ENCODE data around the gene TAAR5. TPM values are rescaled to one million over a fixed set of nuclear protein-coding genes. Genes with fewer than 3 reads are reported as not detected.

TAAR5 gene
- total and polyA plus RNA-seq, 2 donors, result 0.05 TPM; not detected in 1

DNA sequence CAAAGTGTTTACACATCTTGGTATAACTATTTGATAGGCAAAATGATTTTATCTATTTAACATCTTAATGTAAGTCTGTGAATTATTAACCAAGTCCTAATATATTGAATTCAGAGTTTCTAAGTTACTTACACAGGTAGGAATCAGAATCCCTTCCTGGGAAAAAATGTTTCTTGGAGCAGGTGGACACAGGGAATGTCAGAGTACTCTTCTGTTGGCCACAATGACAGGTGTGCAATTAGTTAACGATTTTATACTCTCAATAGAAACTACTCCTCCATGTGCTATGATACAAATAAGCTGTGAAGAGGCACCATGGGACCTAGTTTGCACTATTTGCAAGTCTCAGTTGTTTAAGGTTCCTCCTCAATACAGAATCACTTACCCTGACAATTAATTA lies 821 bp upstream of the TAAR5 start:
- 93% methylated on average over 1 of the region's 1 CpG for WGBS
- Histone ChIP-seq H3K4me1 (ENCODE audit: control insufficient read depth in 2 of 2, insufficient read depth in 2 of 2, low read length in 2 of 2) (no peaks in the 10 kb centered on the region), H3K27me3 (ENCODE audit: control insufficient read depth in 2 of 2, insufficient read depth in 1 of 2, low read length in 1 of 2) (no peaks in the 10 kb centered on the region)

DNA sequence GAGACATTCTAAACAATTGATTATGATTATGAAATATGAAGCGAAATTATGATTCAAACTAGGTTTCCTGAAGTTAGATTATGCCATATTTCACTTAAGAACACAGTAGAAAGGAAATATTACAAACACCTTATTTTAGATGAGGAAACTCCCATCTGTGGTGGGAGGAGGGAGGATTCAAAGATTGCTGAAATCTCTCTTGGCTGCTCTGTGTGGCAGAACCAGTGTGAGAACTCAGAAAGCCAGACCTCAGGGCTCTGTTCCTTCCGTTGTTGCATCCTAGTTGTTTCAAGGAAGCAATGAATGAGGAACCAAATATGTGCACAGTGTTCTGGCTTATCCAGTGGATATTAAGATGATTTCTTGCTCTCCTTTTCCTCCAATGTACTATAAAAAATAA lies 2.1 kb downstream of the TAAR5 start:
- Histone ChIP-seq H3K27me3 (ENCODE audit: control insufficient read depth in 2 of 2, insufficient read depth in 1 of 2, low read length in 1 of 2) (no peaks in the 10 kb centered on the region), H3K27ac (ENCODE audit: low read depth in 1 of 2, low read length in 1 of 2) (no peak overlapping the region), H3K9me3 (ENCODE audit: control insufficient read depth in 2 of 2, insufficient read depth in 1 of 2, low read length in 1 of 2) (no peaks in the 10 kb centered on the region), H3K36me3 (ENCODE audit: control insufficient read depth in 2 of 2, insufficient read depth in 2 of 2, low read length in 1 of 2) (no peaks in the 10 kb centered on the region), H3K4me1 (ENCODE audit: control insufficient read depth in 2 of 2, insufficient read depth in 2 of 2, low read length in 2 of 2) (no peaks in the 10 kb centered on the region), H3K4me3 (ENCODE audit: low read length in 2 of 2) (no peak overlapping the region)
- WGBS, result 69% methylated on average over 2 of the region's 2 CpGs
- no peak for DNase-seq (ENCODE audit: low read depth in 6 of 9, low spot score in 9 of 9)

More for the DNA sequence above, 821 bp upstream of the TAAR5 start:
- no peak overlapping the region for H3K27ac ChIP-seq (ENCODE audit: low read depth in 1 of 2, low read length in 1 of 2)
- no peak for DNase-seq (ENCODE audit: low read depth in 6 of 9, low spot score in 9 of 9)
- H3K4me3 ChIP-seq (ENCODE audit: low read length in 2 of 2), result no peak overlapping the region
- no peaks in the 10 kb centered on the region for H3K9me3 ChIP-seq (ENCODE audit: control insufficient read depth in 2 of 2, insufficient read depth in 1 of 2, low read length in 1 of 2)
- no peaks in the 10 kb centered on the region for H3K36me3 ChIP-seq (ENCODE audit: control insufficient read depth in 2 of 2, insufficient read depth in 2 of 2, low read length in 1 of 2)

DNA sequence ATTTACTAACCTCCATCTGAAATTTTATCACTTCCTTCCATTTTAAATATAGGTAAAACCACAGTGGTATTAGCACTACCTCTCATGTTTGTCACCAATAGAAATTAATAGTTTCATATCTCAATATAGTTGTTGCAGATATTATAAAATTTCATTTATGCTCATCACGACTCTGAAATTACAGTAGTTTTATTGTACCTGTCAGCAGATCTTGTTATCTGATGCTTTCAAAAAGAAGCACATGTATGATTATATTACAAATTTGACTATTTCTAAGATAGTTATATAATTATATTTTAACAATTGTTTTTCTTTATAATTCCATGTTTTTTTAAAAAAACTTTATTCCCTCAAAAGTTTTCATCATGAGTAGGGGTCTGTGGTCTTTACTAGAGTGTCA lies 4.8 kb downstream of the TAAR5 start:
- Histone ChIP-seq H3K4me3 (ENCODE audit: low read length in 2 of 2) (no peak overlapping the region), H3K27ac (ENCODE audit: low read depth in 1 of 2, low read length in 1 of 2) (no peak overlapping the region), H3K27me3 (ENCODE audit: control insufficient read depth in 2 of 2, insufficient read depth in 1 of 2, low read length in 1 of 2) (no peaks in the 10 kb centered on the region), H3K4me1 (ENCODE audit: control insufficient read depth in 2 of 2, insufficient read depth in 2 of 2, low read length in 2 of 2) (no peaks in the 10 kb centered on the region), H3K36me3 (ENCODE audit: control insufficient read depth in 2 of 2, insufficient read depth in 2 of 2, low read length in 1 of 2) (no peaks in the 10 kb centered on the region), H3K9me3 (ENCODE audit: control insufficient read depth in 2 of 2, insufficient read depth in 1 of 2, low read length in 1 of 2) (no peaks in the 10 kb centered on the region)
- WGBS, result 92% methylated on average over 1 of the region's 1 CpG
- DNase-seq (ENCODE audit: low read depth in 6 of 9, low spot score in 9 of 9), result no peak

DNA sequence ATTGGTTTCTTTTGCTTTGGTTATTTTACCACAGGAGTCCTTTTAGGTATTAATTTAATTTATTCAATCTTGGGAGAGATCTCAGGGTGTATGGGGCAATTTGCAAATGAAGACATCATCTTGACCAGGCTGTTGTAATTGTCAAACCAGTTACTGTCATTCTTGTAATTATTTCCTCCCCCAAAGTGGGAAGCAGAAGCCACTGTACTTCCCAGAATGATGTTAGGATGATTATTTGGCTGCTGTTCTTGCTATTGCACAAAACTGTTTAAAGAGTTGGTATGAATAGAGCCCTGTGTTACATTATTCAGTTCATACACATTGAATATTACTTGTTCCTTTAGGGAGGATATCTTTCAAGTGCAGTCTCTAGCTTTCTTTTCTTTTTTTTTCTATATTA lies 17.8 kb downstream of the TAAR5 start:
- no peaks in the 10 kb centered on the region for H3K36me3 ChIP-seq (ENCODE audit: control insufficient read depth in 2 of 2, insufficient read depth in 2 of 2, low read length in 1 of 2)

DNA sequence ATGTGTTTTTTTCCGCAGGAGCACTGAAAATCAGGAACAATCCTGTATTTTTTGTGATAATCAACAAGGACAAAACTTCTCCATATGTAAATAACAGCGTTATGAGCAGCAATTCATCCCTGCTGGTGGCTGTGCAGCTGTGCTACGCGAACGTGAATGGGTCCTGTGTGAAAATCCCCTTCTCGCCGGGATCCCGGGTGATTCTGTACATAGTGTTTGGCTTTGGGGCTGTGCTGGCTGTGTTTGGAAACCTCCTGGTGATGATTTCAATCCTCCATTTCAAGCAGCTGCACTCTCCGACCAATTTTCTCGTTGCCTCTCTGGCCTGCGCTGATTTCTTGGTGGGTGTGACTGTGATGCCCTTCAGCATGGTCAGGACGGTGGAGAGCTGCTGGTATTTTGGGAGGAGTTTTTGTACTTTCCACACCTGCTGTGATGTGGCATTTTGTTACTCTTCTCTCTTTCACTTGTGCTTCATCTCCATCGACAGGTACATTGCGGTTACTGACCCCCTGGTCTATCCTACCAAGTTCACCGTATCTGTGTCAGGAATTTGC lies 19.2 kb downstream of the TAAR5 start, which contains the start of gene TAAR6:
Gene TAAR6, plus strand, starts transcription at position 102 of the 557 bp plus-strand sequence. Its CDS starts 0 bp downstream, at position 102.
- Histone ChIP-seq H3K4me1 (ENCODE audit: control insufficient read depth in 2 of 2, insufficient read depth in 2 of 2, low read length in 2 of 2) (no peaks in the 10 kb centered on the region), H3K27ac (ENCODE audit: low read depth in 1 of 2, low read length in 1 of 2) (no peak within 1 kb of the TSS), H3K36me3 (ENCODE audit: control insufficient read depth in 2 of 2, insufficient read depth in 2 of 2, low read length in 1 of 2) (no peaks in the 10 kb centered on the region), H3K4me3 (ENCODE audit: low read length in 2 of 2) (no peak within 1 kb of the TSS), H3K27me3 (ENCODE audit: control insufficient read depth in 2 of 2, insufficient read depth in 1 of 2, low read length in 1 of 2) (peaks cover 0 to 3% of the 10 kb centered on the region in 2 donors), H3K9me3 (ENCODE audit: control insufficient read depth in 2 of 2, insufficient read depth in 1 of 2, low read length in 1 of 2) (no peaks in the 10 kb centered on the region)
- no peak for DNase-seq (ENCODE audit: low read depth in 6 of 9, low spot score in 9 of 9)
- 94% methylated on average over 15 of the region's 15 CpGs for WGBS

More for the DNA sequence above, 17.8 kb downstream of the TAAR5 start:
- H3K9me3 ChIP-seq (ENCODE audit: control insufficient read depth in 2 of 2, insufficient read depth in 1 of 2, low read length in 1 of 2), result no peaks in the 10 kb centered on the region
- H3K27me3 ChIP-seq (ENCODE audit: control insufficient read depth in 2 of 2, insufficient read depth in 1 of 2, low read length in 1 of 2), result peaks cover 0 to 3% of the 10 kb centered on the region in 2 donors
- no peak for DNase-seq (ENCODE audit: low read depth in 6 of 9, low spot score in 9 of 9)
- H3K4me1 ChIP-seq (ENCODE audit: control insufficient read depth in 2 of 2, insufficient read depth in 2 of 2, low read length in 2 of 2), result no peaks in the 10 kb centered on the region
- no peak overlapping the region for H3K4me3 ChIP-seq (ENCODE audit: low read length in 2 of 2)
- H3K27ac ChIP-seq (ENCODE audit: low read depth in 1 of 2, low read length in 1 of 2), result no peak overlapping the region

GRCh38 chr6:132569170-132569569 lies 20.4 kb downstream of the TAAR5 start:
- Histone ChIP-seq H3K27me3 (ENCODE audit: control insufficient read depth in 2 of 2, insufficient read depth in 1 of 2, low read length in 1 of 2) (peaks cover 0 to 3% of the 10 kb centered on the region in 2 donors), H3K27ac (ENCODE audit: low read depth in 1 of 2, low read length in 1 of 2) (no peak overlapping the region), H3K4me1 (ENCODE audit: control insufficient read depth in 2 of 2, insufficient read depth in 2 of 2, low read length in 2 of 2) (no peaks in the 10 kb centered on the region), H3K36me3 (ENCODE audit: control insufficient read depth in 2 of 2, insufficient read depth in 2 of 2, low read length in 1 of 2) (no peaks in the 10 kb centered on the region), H3K4me3 (ENCODE audit: low read length in 2 of 2) (no peak overlapping the region), H3K9me3 (ENCODE audit: control insufficient read depth in 2 of 2, insufficient read depth in 1 of 2, low read length in 1 of 2) (no peaks in the 10 kb centered on the region)
- WGBS, result 91% methylated on average over 4 of the region's 4 CpGs
- DNase-seq (ENCODE audit: low read depth in 6 of 9, low spot score in 9 of 9), result no peak

GRCh38 chr6:132568611-132569010 lies 20.9 kb downstream of the TAAR5 start:
- Histone ChIP-seq H3K9me3 (ENCODE audit: control insufficient read depth in 2 of 2, insufficient read depth in 1 of 2, low read length in 1 of 2) (no peaks in the 10 kb centered on the region), H3K4me3 (ENCODE audit: low read length in 2 of 2) (no peak overlapping the region), H3K27ac (ENCODE audit: low read depth in 1 of 2, low read length in 1 of 2) (no peak overlapping the region), H3K4me1 (ENCODE audit: control insufficient read depth in 2 of 2, insufficient read depth in 2 of 2, low read length in 2 of 2) (no peaks in the 10 kb centered on the region), H3K27me3 (ENCODE audit: control insufficient read depth in 2 of 2, insufficient read depth in 1 of 2, low read length in 1 of 2) (peaks cover 0 to 3% of the 10 kb centered on the region in 2 donors), H3K36me3 (ENCODE audit: control insufficient read depth in 2 of 2, insufficient read depth in 2 of 2, low read length in 1 of 2) (no peaks in the 10 kb centered on the region)
- DNase-seq (ENCODE audit: low read depth in 6 of 9, low spot score in 9 of 9), result no peak
- 78% methylated on average over 6 of the region's 6 CpGs for WGBS

DNA sequence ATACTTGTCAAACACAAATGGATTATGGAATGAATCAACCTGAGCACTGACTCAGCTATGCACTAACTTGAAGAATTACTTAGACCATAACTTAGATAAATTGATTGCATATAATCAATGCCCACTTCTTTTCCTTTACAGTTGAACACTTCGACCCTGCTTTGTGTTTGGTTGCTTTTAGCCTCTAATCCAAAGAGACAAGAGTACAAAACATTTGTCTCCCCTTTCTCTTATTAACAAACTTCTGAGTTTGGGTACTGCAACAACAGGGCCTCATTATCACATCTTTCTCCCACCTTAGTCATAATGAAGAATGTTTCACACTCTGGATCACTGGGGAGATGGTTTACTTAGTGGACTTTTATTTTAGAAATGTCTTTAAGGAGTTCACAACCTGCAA lies 22.0 kb downstream of the TAAR5 start:
- H3K4me1 ChIP-seq (ENCODE audit: control insufficient read depth in 2 of 2, insufficient read depth in 2 of 2, low read length in 2 of 2), result no peaks in the 10 kb centered on the region
- no peak overlapping the region for H3K4me3 ChIP-seq (ENCODE audit: low read length in 2 of 2)
- no peak for DNase-seq (ENCODE audit: low read depth in 6 of 9, low spot score in 9 of 9)
- 95% methylated on average over 1 of the region's 1 CpG for WGBS
- no peak overlapping the region for H3K27ac ChIP-seq (ENCODE audit: low read depth in 1 of 2, low read length in 1 of 2)
- H3K27me3 ChIP-seq (ENCODE audit: control insufficient read depth in 2 of 2, insufficient read depth in 1 of 2, low read length in 1 of 2), result peaks cover 0 to 3% of the 10 kb centered on the region in 2 donors
- H3K9me3 ChIP-seq (ENCODE audit: control insufficient read depth in 2 of 2, insufficient read depth in 1 of 2, low read length in 1 of 2), result no peaks in the 10 kb centered on the region
- H3K36me3 ChIP-seq (ENCODE audit: control insufficient read depth in 2 of 2, insufficient read depth in 2 of 2, low read length in 1 of 2), result no peaks in the 10 kb centered on the region

- WGBS, result 95% methylated on average over 6 of the region's 6 CpGs
- DNase-seq (ENCODE audit: low read depth in 6 of 9, low spot score in 9 of 9), result no peak
- Histone ChIP-seq H3K4me3 (ENCODE audit: low read length in 2 of 2) (no peak overlapping the region), H3K27ac (ENCODE audit: low read depth in 1 of 2, low read length in 1 of 2) (no peak overlapping the region), H3K4me1 (ENCODE audit: control insufficient read depth in 2 of 2, insufficient read depth in 2 of 2, low read length in 2 of 2) (no peaks in the 10 kb centered on the region), H3K27me3 (ENCODE audit: control insufficient read depth in 2 of 2, insufficient read depth in 1 of 2, low read length in 1 of 2) (peaks cover 0 to 3% of the 10 kb centered on the region in 2 donors), H3K9me3 (ENCODE audit: control insufficient read depth in 2 of 2, insufficient read depth in 1 of 2, low read length in 1 of 2) (no peaks in the 10 kb centered on the region), H3K36me3 (ENCODE audit: control insufficient read depth in 2 of 2, insufficient read depth in 2 of 2, low read length in 1 of 2) (no peaks in the 10 kb centered on the region)
These were observed 23.1 kb downstream of the TAAR5 start for GRCh38 chr6:132566404-132566803.

Measured in thymus (tissue), 11 donors.